IMR-90 (cell line): ENCODE measurements around the gene HMGB3. TPM values are rescaled to one million over a fixed set of nuclear protein-coding genes. Genes with fewer than 3 reads are reported as not detected.

Experiments used
- microRNA-seq, 2 experiments: library from miRNA; stranded (forward) in 1 of 2; unstranded in 1 of 2; fragments of 10-50 nt in 1 of 2; fragments of <30 nt in 1 of 2; gene quantifications in 1 of 2; microRNA quantifications in 1 of 2; one replicate each; pipeline versions ENCODE3 to v1.1.0; 2013 to 2020; ENCODE audit not compliant: insufficient read depth in 1 of 2, insufficient read length in 1 of 2, unreplicated experiment in 1 of 2
- polyA plus RNA-seq, 3 experiments: library from polyadenylated mRNA; depleted of rRNA; stranded (reverse); fragments of >200 nt; gene quantifications; 2 replicates each; pipeline ENCODE4 v1.2.3, GENCODE V29; 2012; ENCODE audit warnings: low replicate concordance in 1 of 3
- small RNA-seq, 5 experiments: library from RNA; depleted of rRNA; stranded (forward); fragments of <200 nt; gene quantifications; one replicate each; pipeline ENCODE3, GENCODE V24; 2012
- total RNA-seq: library from RNA; depleted of rRNA; stranded (reverse); fragments of >200 nt; gene quantifications from 2 replicates; pipeline ENCODE4 v1.2.3, GENCODE V29; 2012; rRNA removed

HMGB3 gene
- total and polyA plus RNA-seq, 2 of the 4 experiments (the other 2 are of a cell fraction), result 14.7 to 21.3 TPM

Small RNA genes lying within 50 kb of the gene (microRNA-seq; reads per million reads assigned to microRNA genes)
- gene RNA5SP525 (ENCODE audit: insufficient read depth, insufficient read length) (not detected), gene RNU6-383P (ENCODE audit: insufficient read depth, insufficient read length) (not detected), gene RPL12P50 (ENCODE audit: insufficient read depth, insufficient read length) (not detected)

Small RNA genes lying within 50 kb of the gene (small RNA-seq; reads per million reads assigned to genes)
- gene RNA5SP525, result 0 reads per million in 5 experiments
- 0 reads per million in 5 experiments for gene RNU6-383P
- 0 reads per million in 5 experiments for gene RPL12P50

Other genes with a start within 250 kb of the HMGB3 start
- 17.4 and 20.6 TPM in 2 replicates for gene CD99L2, start 84.7 kb upstream of the HMGB3 start, total RNA-seq
- gene CD99L2, start 84.7 kb upstream of the HMGB3 start, polyA plus RNA-seq (2012; rRNA removed), result 41.4 and 43.0 TPM in 2 replicates
- gene GPR50, start 193.2 kb downstream of the HMGB3 start, total RNA-seq, result not detected in 2 replicates
- not detected in 2 replicates for gene GPR50, start 193.2 kb downstream of the HMGB3 start, polyA plus RNA-seq (2012; rRNA removed)